Activated CD4-positive, alpha-beta T cell treated with anti-CD3 and anti-CD28 coated beads, Interleukin-2, amount 50 U/mL, for 1 hour (primary cell): ENCODE results near the gene WSB1.
A peak's percentile ranks its signal among the peaks of the same experiment; 100 is the strongest.

Experiments used
- DNase-seq: peaks from one replicate; pipeline ENCODE4 v3.0.0-alpha.2; 2020

Gene WSB1

DNA sequence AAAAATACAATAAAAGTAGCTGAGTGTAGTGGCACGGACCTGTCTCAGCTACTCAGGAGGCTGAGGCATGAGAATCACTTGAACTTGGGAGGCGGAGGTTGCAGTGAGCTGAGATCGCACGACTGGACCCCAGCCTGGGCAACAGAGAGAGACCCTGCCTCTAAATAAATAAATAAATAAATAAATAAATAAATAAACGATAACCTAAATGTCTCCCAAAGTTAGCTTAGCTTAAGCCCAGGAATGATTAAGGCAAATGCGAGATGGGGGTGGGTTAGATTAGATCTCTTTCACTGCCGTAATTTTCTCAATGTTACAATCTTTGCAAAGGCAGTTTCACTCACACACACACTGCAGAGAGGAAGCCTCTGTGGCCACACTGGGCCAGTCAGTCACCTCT is 46.7 kb downstream of the WSB1 start:
- DNase-seq = no peak

DNA sequence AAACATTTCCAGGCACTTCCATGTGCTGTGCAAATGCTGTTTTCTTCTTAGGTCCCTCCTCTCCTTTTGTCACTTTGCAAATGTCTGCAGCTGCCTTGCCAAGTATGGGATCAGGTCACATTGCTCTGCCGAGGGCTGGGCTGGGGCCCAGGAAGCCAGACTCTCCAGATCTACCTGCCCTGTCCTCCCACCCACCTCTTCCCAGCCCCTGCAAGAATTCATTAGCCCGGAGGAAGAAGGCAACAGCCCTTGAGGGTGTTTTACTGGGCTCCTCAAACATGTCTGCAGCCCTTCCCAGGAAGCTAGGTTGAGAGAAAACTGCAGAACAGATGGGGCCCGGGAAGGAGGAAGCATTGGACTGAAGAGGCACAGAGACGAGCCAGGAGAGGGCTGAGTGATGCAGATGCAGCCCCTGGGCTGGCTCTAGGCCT is 47.1 kb downstream of the WSB1 start:
- DNase-seq = no peak

DNA sequence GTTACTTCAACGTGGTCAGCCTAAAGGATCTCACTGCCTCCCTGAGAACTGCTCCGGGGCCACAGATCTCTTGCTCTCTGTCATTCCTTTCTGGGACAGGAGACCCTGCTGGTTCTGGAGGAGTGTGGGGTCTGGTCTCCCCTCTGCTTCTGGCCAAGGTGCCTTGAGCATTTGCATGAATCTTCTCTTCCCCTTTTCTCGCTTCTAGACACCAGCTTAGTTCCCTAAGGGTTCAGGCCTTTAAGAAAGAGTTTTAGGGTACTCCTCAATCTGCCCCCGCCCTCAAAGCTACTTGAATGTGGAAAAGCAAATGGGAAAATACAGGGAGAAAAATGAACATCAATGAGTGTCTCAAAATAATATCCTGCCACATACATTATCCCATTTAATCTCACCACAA is 48.1 kb downstream of the WSB1 start:
- DNase-seq = no peak

DNA sequence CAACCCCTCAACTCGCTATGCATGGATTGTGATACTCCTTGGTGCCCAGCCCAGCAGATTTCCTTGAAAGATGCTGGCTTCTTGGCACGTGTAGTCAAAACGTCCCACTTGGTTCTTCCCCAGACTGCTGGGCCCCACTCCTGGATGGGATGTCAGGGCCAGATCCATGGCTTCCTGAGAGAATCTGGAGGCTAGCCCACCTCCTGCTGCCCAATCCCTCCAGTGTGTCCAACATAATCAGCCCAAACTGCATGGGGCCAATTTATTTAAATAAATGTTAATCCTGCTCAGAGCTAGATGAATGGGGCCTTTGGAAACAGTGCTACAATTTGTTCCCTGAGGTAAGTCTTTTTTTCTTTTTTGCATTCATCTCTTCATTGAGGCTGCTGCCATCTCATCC is 49.4 kb downstream of the WSB1 start:
- DNase-seq = no peak

DNA sequence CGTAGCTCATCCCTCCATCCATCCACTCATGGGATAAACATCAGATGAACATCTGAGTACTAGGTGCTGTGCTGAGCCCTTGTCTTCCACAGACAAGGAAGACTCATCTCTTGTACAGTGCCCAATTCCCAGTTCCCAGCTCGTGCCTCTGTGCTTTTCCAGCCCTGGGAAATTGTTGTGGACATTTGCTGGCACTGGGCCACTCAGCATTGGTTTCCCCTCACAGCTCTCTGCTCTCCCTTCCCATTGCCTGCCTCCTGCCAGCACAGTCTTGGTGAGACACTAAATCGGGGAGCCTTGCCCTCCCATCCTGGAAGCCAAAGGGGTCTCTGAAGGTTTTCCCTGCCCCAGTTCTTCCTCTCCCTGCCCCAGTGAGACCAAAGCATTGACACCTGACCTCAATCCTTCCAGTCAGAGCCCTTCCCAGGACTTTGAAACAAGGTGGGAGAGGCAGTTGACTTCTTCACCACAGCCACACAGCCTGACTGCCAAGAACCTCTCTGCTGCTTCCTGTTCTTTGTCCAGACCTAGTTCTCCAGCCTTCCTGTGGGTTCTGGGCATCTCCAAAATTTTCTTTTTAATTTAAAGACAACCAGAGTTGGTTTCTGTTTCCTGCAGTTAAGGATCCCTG is 50.2 kb downstream of the WSB1 start:
- no peak for DNase-seq

DNA sequence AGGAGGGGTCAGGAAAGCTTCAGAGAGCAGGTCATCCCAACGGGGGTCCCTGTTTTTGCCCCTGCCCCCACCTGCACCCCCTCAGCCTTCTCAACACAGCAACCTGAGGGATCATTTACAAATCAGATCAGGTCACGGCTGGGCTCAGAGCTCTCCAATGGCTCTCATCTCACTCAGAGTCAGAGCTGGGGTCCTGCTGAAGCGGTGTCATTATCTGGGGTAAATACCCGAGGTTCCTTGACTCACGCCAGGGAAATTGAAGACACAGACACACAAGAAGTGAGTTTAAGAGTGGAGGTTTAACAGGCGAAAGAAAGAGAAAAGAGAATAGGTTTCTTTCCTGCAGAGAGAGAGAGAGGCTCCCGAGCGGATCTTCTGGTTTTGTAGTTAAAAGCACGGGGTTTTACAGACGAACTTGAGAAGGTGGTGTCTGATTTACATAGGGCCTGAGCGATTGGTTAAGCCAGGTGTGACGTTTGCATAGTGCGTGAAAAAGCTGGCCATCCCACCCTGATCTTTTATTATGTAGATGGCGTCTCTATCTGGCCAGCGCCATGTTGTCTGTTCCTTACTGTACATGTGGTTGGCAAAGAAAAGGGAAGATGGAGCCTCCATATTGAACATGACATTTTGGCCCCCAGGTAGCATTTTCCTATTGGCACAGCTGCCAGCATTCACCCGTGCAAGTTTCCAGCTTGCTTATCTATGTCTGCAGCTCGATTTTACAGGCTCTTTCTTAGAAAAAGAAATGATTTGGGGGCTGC is 51.4 kb downstream of the WSB1 start:
- no peak for DNase-seq

DNA sequence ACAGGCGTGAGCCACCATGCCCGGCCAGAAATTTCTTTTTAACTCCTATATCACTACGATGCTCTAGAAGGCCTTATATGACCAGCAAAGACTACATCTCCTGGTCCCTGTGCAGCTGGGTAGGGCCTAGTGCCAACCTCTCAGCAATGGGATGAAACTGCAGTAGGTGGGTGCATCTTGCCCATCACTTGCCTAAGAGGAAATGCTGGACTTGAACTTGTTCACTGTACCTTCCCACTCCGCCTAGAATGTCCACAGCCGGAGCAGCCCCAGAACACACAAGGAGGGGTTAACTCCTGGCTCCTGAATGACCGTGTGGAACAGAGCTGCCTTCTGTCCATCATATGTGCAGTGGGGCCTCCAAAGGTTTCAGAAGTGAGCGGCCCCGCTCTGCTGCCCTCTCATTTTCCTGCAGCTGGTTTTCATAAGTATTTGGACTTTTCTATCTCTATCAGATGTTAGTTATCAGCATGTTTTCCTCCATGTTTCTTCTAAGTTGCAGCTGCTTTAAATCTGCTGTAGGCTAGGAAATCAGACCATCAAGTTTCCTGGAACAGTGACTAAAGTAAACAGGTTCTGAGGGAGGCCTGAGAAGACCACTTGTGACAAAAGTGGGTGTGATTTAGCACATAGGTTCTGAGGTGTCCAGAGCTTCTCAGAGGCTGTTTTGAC is 52.5 kb downstream of the WSB1 start:
- no peak for DNase-seq

DNA sequence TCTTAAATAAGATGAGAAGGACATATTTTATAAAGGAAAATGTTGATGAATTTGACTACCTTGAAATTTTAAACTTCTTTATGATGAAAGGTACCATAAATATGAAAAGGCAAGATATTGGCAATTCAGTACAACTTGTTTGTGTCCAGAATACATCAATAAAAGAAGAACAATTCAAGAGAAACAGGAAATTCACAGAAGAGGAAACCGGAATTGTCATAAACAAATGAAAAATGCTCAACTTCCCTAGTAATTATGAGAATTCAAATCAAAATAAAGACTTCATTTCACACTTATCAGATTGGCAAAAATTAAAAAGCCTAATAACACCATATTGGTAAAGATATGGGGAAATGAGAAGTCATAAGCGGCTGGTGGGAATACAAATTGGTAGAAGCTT is 54.3 kb downstream of the WSB1 start:
- DNase-seq = no peak

DNA sequence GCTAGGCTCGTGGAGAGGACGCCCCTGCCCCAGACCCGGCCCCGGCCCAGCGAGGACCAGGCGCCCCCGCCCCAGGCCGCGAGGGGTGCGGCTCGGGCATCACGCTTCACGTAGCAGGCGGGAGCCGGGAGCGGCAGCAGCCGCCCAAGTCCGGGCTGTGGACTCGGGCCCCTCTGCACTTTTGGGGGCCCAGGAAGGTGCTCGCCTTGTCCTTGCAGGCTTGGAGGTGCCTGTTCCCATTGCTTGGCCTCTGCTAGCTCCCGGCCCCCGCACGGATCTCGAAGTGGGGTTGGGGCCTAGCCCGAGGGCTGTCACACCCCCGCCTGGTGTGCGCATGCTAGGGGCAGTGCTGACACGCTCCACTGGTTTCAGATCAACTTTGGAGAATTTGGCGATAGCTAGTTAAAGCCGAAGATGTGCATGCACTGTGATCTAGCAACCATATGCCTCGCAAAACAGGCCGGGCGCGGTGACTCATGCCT is 55.7 kb downstream of the WSB1 start:
- DNase-seq = no peak

DNA sequence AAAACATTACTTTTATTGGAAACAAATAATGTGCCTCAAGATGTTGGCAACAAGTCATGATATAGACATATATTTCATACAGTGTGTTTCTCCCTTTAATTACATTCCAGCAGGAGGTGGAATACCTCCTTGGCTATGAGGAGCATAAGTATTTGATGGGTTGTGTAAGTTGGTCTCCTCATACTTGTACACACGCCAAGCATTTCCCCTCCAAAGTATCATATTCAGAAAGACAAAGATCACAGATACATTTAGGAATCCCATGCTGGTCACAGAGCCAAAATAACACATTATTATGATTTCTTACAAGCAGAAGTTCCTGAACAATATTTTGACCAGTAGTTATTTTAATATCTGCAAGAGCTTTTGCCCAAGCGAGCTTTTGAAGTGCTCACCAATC is 57.8 kb downstream of the WSB1 start:
- no peak for DNase-seq

DNA sequence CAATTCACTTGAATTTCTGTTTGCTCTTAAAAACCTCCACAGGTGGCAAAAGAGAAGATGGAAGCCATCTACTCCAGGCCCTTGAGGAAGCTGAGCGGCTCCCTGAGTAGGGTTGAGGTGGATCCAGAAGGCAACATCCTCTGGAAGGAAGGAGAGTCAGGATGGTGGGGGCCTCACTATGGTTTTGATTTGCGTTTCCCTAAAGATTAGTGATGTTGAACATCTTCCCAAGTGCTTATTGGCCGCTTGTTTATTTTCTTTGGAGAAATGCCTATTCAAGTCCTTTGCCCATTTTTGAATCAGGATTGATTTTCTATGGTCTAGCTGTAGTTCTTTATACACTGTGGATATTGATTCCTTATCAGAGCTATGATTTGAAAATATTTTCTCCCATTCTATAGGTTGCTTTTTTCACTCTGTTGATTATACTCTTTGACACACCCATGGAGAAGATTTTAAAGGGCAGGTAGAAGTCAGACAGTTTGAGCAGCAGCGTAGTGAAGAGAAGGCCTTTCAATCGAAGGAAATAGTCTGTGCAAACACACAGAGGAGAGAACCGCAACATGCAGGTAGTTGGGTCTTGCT is 58.6 kb downstream of the WSB1 start:
- DNase-seq = no peak

DNA sequence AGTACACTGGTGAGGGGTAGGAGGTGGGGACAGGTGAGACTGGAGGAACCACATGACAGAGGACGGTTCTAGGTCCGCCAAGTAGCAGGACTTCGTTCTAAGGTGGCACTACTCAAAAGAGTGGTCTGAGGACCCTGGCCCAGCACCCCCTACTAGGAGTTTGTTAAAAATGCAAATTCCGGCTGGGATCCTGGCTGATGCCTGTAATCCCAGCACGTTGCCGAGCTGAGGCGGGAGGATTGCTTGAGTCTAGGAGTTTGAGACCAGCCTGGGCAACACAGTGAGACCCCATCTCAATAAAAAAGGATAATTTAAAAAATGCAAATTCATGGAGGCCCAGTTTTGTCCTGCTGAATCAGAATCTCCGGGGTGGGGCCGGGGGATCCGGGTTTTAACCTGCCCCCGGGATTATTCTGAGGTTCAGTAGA is 59.1 kb downstream of the WSB1 start:
- no peak for DNase-seq

DNA sequence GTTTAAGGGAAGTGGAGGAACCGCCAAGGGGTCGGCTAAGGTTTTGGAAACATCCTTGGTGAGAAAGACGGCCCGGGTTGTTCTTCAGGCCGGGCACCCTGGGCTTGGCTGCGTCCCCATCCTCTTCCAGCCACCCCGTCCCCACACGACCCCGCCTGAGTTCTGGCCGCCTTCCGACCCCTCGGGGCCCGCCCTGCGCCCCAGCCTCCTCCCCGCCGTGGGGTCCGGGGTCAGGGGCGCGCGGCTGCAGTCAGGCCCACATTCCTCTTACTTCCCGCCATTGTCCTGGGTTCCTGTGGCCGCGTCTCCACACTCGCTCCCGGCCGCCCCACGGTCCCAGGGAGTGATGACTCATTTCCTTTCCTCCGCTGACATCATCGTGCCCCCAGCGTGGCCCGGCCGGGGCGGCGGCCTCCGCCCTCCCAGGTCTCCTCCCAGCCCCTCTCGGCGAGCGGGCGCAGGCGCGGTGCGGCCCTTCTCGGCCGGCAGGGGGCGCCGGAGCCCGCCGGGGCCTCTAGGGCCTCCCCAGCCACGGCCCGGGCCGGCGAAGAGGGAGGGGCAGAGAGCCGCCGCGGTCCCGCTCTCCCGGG is 59.6 kb downstream of the WSB1 start:
- peak; percentile 79 for DNase-seq

DNA sequence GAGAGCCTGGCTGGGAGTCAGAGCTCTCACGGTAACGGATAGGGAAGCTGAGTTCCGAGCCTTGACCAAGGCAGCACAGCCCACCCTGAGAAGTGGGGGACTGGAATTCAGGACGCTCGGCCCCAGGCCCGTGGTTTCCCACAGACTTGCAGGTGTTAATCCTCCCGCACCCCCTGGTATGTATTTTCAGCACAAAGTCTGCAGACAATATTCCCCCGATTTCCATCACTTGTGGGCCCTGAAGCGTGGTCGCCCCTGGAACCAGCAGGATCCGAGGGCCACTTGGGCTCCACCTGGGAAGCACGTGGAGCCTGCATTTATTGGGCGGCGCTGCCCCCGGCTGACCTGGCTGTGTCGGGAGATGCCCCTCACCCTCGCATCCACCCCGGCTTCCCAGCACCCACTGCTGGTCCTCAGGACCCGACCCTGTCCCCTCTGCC is 60.2 kb downstream of the WSB1 start:
- no peak for DNase-seq

DNA sequence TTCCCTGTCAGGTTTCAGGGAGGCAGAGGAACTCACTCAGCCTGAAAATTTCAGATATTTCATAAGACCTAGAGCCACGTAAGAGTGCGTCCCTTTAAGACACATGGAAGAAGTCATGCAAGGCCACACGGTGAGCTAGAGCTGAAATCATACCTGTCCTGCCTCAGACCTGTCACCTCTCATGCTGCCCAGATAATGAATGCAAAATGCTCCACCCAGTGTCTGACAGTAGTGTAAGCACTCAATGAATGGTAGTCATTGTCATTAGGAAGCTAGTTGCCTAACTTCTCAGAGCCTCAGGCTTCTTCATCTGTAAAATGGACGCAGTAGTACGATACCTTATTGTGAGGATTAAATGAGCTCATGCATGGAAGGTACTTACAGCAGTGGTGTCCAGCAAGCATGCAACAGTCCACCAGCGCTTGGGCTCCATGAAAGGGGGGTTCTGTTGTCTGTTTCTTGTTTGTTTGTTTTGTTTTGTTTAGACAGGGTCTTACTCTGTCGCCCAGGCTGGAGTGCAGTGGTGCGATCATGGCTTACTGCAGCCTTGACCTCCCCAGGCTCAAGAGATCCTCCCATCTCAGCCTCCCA is 60.7 kb downstream of the WSB1 start:
- no peak for DNase-seq

DNA sequence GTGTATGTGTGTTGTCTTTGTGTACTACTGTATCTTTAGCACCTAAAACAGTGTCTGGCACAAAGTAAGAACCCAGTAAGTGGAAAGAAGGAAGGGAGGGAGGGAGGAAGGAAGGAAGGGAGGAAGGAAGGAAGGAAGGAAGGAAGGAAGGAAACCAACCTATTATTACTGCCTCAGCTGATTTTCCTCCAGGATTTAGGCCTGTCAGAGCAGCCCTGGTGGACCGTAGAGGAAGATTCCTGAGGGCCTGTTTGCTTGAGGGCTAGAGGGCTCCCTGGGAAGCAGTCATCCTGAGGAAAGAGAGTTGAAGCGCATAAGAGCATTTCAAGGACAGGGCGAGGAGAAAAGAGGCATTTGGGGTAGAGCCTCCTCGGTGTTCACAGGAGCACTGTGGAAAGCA is 61.5 kb downstream of the WSB1 start:
- no peak for DNase-seq

DNA sequence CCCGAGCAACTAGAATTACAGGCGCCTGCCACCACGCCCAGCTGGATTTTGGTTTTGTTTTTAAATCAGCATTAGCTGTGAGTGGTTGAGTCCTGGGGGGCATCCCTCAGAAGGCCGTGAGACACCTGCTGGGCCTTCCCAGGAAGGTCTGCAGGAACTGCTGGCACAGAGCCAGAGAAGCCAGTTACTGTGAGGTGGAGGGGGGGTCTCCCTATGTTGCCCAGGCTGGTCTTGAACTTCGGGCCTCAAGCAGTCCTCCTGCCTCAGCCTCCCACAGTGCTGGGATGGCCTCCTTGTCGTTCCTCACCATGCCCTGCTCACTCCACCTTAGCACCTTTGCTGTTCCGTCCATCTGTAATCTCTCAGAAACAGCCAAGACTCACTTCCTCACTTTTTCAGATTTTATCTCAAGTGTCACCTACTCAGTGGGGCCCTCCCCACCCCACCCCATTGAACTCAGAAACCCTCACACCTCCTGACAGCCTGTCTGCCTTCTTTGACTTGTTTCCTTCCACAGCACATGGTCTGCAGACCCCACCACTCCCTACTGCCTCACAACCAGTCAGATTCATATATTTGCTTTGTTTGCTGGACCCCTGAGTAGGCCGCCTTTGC is 62.3 kb downstream of the WSB1 start:
- no peak for DNase-seq

DNA sequence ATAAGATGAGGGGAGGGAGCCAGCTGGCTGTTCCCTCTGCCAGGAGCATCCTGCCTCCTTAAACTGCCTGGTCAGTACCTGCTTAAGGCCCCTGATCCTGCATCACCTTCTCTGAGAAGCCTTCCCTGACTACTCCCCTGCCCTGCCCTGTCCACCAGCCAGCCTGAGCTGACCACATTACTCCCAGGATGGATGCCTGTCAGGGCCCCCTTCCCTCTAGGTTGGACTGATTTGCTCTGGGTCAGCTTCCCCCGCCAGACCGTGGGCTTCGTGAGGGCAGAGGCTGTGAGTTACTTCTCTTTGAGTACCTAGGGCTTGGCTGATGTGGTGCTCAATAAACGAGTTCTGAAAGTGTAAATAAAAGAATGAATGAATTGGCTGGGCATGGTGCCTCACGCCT is 63.3 kb downstream of the WSB1 start:
- no peak for DNase-seq

DNA sequence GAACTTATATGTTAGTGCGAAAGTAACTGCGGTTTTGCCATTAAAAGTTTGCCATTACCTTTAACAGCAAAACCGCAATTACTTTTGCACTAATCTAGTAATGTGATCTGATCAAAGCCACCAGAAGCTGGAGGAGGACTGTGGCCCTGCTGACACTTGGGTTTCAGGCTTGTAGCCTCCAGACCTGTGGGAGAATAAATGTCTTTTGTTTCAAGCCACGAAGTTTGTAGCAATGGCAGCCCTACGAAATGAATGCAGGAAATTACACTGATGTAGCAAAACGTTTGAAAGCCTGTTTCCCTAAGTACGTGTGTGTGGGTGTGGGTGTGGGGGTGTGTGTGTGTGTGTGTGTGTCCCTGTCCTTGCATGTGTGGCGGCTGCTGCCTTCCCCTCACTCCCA is 66.6 kb downstream of the WSB1 start:
- no peak for DNase-seq

DNA sequence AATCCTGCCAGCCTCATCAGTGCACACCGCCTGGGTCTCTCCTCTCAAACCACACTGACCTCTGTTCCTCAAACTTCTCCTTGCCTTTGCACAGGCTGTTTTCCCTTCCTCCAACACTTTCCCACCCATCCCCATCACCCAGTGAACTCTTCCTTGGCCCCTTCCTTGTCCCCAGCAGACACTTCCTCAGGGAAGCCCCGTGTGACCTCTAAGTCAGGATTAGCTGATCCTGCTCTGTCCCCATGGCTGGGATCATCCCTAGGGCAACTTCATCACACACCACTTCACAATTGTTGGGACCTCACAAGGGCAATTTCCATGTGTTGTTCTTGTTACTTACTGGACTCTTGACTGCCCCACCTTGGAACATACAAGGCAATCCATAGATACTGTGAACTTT is 67.8 kb downstream of the WSB1 start:
- no peak for DNase-seq

DNA sequence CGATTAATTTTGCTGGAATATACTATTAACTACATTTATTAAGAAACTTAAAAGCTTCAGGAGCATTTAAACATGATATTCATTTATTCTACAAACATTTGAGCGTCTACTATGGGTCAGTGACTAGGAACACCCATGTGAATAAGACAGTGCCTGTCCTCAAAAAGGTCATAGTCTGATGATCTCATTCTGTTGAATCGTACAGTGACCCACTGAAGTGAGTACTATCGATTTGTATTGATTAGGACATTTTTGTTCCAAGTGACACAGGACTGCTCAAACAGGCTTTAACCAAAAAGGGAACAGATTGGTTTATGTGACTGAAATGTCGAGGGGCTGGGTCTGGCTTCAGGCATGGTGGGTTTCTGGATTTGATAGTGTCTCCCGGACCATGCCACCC is 68.6 kb downstream of the WSB1 start:
- DNase-seq = no peak

DNA sequence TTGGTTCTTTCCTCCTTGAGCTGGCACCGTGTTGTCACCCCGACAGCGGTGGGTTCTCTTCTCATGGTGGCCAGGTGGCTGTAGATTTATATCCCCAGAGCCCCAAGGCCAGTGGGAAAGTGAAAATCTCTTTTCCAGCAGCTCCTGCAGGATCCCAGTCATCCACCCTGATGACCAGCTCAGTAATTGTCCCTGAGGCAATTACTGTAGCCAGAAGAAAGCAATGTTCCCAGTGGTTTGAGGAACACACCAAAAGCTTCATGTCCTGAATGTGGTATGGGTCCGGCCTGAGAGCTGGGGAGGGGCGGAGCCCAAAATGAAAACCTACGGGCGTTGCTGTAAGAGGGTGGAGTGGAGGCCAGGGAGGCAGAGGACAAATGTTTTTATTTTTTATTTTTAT is 69.0 kb downstream of the WSB1 start:
- DNase-seq = no peak
